Kasumi-1 (cell line): ENCODE measurements around the gene FXYD1.
"Not testable (repeated sequence)": the region's sequence is repeated elsewhere in the genome, so short reads cannot be mapped to it uniquely, and the experiment has no call there.

Experiments
- DNase-seq, 2 experiments: peaks; one replicate each; lab custom pipeline; 2025; lab: John Stamatoyannopoulos, UW

FXYD1 gene

DNA sequence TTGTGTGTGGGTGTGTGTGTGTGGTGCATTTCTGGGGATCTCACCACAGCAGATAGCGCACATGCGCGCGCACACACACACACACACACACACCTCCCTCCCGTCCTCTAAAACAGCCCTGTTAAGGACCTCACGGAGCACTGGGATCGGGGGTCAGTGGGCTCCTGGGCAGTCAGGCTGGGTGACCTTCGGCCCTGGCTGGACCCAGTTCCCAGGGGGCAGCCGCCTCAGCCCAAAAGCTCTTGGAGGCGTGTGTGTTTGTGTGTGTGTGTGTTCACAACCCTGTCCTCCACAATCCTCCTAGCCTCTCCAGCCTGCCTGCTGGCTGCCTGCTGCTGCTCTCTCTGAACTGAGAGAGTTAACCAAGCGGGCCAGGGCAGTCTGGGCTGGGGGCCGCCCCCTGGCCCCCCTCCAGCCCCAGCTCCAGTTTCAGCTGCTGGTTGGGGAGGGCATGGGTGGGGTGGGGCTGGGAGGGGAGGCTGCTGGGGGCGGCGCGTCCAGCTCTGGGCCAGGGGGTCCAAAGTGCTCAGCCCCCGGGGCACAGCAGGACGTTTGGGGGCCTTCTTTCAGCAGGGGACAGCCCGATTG lies at the start of gene FXYD1:
TSS of gene FXYD1 (plus strand) at position 520 of the 588 bp plus-strand sequence. CDS start 1,256 bp downstream, outside the sequence.
- no peak for DNase-seq

GRCh38 chr19:35089554-35089953 lies 49.1 kb upstream of the FXYD1 start:
- no peak for DNase-seq

- no peak for DNase-seq
These were observed 48.5 kb upstream of the FXYD1 start for GRCh38 chr19:35090160-35090505.

- peak; percentile 72 to 76 for DNase-seq
These were observed 48.0 kb upstream of the FXYD1 start for GRCh38 chr19:35090506-35091214.

GRCh38 chr19:35093430-35093829 lies 45.2 kb upstream of the FXYD1 start:
- DNase-seq: no peak

- no peak for DNase-seq
These were observed 44.5 kb upstream of the FXYD1 start for GRCh38 chr19:35093941-35094647.

DNA sequence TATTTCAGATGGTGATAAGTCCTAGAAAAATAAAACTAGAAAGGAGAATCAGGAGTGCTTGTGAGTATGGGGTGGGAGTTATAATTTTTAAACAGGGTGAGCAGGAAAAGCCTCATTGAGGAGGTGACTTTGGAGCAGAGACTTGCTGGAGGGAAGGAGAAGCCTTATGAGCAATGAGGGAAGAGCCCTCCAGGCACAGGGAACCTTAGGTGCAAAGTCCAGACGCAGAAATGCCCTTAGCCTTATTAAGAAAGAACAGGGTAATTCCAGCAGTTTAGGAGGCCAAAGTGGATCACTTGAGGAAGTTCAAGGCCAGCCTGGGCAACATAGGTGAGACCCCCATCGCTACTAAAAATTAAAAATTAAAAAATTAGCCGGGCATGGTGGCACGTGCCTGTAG lies 44.0 kb upstream of the FXYD1 start:
- no peak for DNase-seq

DNA sequence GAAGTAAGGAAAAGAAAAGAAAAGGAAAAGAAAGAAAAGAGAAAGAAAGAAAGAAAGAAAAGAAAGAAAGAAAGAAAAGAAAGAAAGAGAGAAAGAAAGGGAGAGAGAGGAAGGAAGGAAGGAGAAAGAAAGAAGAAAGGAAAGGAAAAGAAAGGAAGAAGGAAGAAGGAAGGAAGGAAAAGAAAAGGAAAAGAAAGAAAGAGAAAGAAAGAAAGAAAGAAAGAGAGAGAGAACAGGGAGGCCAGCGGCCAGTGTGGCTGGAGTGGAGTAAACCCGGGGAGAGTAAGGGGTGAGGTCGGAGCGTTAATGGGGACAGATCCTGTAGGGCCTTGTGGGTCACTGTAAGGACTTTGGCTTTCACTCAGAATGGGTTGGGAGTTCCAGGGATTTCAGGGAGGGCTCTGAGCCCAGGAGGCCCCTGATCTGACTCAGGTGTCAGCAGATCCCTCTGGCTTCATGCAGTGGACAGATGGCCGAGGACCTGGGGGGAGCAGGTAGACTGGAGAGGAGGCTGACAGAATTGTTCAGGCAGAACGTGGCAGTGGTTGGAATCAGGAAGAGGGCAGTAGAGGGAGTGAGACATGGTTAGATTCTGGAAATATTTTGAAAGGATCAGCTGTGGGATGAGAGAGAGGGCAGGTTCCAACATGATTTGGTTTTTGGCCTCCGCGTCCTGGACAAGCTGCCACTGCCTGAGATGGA lies 42.8 kb upstream of the FXYD1 start:
- no peak for DNase-seq

- no peak for DNase-seq
These were observed 40.1 kb upstream of the FXYD1 start for GRCh38 chr19:35098413-35099049.

DNA sequence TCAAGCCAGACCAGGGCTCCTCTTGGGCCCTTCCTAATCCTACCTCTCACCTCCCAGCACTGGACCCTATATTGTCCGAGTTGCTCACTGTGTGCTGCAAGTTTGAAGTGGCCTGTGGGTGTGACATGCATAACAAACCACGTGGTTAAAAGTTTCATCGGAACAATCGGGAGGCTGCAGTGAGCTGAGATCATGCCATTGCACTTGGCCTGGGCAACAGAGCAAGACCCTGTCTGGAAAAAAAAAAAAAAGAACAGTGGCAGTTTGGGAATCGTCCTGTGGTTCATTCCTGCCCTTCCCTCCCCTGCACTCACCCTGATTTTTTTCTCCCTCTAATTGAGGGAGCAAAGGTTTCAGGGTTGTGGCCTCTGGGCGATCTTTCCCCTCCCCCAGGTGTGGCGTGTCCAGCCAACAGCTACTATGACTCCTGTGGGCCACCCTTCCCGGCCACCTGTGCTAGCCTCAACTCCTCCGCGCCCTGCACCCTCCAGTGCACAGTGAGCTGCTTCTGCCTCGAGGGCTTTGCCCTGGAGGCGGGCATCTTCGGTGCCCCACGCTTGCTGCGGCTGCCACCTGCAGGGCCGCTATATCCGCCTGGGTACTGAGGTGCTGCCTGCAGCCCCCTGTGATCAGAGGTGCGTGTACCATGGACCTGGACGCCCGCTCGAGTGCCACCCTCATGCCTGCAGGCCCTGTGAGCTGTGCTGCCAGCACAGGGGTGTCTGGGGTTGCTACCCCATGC lies 39.3 kb upstream of the FXYD1 start:
- DNase-seq: no peak

DNA sequence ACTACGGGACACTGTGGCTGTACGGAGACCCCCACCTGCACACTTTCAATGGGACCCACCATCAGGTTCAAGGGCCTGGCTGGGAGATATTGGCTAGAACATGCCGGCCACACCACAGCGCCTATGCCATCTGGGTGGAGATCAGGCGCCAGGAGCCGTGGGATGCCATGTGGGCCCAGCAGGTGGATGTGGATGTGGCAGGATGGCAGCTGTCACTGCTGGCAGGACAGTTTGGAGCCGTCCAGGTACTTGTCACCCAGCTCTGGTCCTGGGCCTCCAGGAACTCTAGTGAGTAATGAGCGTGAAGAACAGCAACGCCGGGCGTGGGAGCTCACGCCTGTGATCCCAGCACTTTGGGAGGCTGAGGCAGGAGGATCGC lies 38.7 kb upstream of the FXYD1 start:
- no peak for DNase-seq

DNA sequence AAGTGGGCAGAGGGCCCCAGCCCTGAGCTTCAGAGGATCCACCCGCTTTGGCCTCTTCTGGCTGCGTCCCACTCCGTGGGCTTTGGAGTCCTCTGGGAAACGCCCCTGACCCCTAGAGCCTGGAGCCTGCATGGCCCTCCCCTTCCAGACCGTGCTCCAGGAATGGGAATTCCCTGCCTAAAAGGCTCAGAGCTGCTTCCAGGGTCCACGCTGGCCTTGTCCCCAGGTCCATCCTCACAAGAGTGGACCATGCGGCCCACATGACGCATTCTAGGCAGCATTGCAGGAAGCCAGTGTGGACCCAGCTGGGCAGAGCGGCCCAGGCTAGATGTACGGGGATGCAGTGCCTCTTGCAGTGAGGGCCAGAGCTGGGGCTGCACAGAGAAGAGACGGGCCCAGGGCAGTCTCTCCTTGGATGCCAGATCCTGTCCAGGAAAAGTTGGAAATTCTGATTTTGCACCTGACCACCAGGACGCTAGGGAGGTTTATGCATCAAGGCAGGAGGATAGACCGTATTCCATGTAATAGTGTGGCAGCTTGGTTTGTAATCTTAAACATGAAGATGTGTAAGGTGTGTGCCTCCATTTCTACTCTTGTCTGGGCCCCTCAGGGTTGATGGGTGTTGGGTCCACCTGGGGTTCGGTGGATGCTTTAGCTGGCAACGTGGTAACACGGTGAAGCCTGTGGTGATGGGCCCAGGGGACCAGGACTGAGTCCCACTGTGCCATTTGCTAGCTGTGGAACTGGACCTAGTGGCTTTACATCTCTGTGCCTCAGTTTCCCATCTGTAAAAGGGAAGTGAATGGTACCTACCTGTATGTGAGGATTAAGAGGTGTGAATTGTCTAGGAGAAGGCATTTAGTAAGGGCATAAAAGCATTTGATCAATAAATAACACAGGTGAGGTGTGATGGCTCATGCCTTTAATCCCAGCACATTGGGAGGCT lies 37.8 kb upstream of the FXYD1 start:
- DNase-seq: no peak

DNA sequence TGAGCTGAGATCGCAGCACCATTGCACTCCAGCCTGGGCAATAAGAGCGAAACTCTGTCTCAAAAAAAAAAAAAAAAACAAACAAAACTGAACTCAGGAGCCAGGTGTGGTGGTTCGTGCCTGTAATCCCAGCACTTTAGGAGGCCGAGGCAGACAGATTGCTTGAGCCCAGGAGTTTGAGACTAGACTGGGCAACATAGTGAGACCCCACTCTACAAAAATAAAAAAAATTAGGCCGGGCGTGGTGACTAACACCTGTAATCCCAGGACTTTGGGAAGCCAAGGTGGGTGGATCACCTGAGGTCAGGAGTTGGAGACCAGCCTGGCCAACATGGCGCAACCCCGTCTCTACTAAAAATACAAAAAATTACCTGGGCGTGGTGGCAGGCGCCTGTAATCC lies 36.7 kb upstream of the FXYD1 start:
- DNase-seq: not testable (repeated sequence)

GRCh38 chr19:35103614-35104013 lies 35.0 kb upstream of the FXYD1 start:
- DNase-seq: not testable (repeated sequence)

GRCh38 chr19:35104361-35104760 lies 34.3 kb upstream of the FXYD1 start:
- no peak for DNase-seq

DNA sequence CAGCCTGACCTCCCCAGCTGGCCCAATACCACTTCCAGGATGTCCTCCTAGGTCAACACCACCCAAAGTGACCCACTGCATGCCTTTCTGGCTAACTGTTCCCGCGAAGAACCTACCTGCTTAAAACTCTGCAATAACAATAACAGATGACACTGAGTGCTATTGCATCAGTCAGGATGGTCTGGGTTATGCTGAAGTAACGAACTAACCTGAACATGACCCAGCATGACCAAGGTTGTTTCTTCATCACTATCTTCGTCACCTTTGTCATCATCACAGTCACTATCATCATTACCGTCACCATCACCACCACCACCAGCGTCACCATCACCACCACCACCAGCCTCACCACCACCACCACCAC lies 33.6 kb upstream of the FXYD1 start:
- no peak for DNase-seq

DNA sequence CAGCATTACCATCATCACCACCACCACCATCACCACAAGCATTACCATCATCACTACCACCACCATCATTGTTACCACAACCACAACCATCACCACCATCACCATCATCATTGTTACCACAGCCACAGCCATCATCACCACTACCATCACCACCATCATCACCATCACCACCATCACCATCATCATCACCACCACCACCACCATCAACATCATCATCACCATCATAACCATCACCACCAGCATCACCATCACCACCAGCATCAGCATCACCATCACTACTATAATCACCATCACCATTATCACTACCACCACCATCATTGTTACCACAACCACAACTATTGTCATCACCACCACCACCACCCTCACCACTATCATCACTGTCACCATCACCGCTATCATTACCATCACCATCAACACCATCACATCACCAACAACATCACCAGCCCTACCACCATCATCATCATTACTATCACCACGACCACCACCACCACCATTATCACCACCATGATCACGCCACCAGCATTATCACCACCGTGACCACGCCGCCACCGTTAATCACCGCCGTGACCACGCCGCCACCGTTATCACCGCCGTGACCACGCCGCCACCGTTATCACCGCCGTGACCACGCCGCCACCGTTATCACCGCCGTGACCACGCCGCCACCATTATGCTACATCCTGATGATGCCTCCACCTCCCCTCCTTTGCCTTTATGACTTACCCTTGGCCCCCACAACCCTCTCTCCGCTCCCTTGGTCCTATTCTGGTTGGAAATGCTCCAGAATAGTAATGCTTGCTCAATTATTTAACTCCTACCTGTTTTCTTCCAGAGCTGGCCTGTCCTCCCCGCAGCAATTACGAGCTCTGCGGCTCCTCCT lies 33.0 kb upstream of the FXYD1 start:
- no peak for DNase-seq

DNA sequence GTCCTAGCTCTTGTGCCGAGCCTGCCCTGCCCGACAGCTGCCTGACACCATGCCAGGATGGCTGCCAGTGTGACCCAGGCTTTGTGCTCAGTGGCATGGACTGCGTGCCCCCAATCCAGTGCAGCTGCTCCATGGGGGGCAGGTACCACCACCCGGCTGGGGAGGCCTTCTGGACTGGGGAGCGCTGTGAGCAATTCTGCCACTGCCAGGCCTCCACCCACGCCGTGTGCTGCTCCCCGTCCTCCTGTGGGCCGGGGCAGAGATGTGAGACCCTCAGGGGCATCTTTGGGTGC lies 32.4 kb upstream of the FXYD1 start:
- DNase-seq: no peak

DNA sequence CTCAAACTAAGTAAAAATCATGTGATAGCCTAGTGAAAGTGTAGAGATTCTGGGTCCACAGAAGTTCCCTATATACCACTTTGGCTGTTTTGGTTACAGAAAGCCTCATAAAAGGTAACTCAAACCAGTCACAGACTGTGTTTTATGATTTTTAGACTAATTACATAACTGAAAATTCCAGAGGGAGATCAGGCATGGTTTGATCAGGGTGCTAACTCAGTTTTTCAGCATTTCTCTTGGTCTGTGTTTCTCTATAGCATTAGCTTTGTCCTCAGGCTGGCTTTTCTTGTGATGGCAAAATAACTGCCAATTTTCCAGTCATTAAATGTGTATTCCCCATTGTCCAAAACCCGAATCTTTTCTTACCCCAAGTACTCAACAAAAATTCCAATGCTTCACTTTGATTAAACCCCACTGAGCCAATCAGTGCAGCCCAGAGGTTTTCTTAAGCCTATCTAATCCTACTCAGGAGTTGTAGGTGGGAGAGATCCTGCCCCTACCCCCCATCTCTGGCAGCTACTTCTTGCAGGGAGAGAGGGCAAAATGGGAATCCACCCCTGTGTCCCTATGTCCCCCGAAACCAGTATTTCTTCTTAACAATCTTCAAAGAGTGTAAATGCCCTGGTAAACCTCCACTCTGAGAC lies 31.6 kb upstream of the FXYD1 start:
- no peak for DNase-seq
